Mesendoderm (in vitro differentiated cells): ENCODE results near the gene GPR26.
"Not testable (repeated sequence)": the region's sequence is repeated elsewhere in the genome, so short reads cannot be mapped to it uniquely, and the experiment has no call there.

ENCODE experiments used
- DNase-seq: peaks from one replicate; pipeline ENCODE4 v3.0.0; 2013
- H2AK5ac ChIP-seq: 2 replicates; pipeline ENCODE4 v1.6.1; 2013; ENCODE audit warnings: low read length, inconsistent platforms
- H2BK120ac ChIP-seq: 2 replicates; pipeline ENCODE4 v1.6.1; 2013; ENCODE audit warnings: low read depth, mild to moderate bottlenecking, low read length, moderate library complexity, mixed read lengths
- H2BK15ac ChIP-seq: replicated peaks from 2 replicates; pipeline ENCODE4 v1.6.1; 2013; ENCODE audit warnings: low read depth, mild to moderate bottlenecking, moderate library complexity
- H2BK5ac ChIP-seq: 2 replicates; pipeline ENCODE4 v1.6.1; 2013; ENCODE audit warnings: low read length, inconsistent platforms
- H3K18ac ChIP-seq: 2 replicates; pipeline ENCODE4 v1.6.1; 2013; ENCODE audit warnings: mild to moderate bottlenecking, low read length, mixed read lengths
- H3K23ac ChIP-seq: one replicate; pipeline ENCODE4 v1.6.1; 2013; ENCODE audit warnings: low read length
- H3K27ac ChIP-seq: 2 replicates; pipeline ENCODE4 v1.5.1; 2013; ENCODE audit warnings: low read depth, mild to moderate bottlenecking, inconsistent platforms, low read length, moderate library complexity
- H3K27me3 ChIP-seq: 2 replicates; pipeline ENCODE4 v1.6.1; 2013; ENCODE audit warnings: low read length, control low read depth, mild to moderate bottlenecking, inconsistent platforms; ENCODE audit not compliant: insufficient read depth, poor library complexity
- H3K36me3 ChIP-seq: 2 replicates; pipeline ENCODE4 v1.6.1; 2013; ENCODE audit warnings: low read length, inconsistent platforms; ENCODE audit not compliant: control insufficient read depth, insufficient read depth
- H3K4ac ChIP-seq: one replicate; pipeline ENCODE4 v1.6.1; 2013; ENCODE audit warnings: low read depth, mild to moderate bottlenecking, low read length, moderate library complexity
- H3K4me1 ChIP-seq: 2 replicates; pipeline ENCODE4 v1.6.1; 2013; ENCODE audit warnings: low read depth, low read length, inconsistent platforms; ENCODE audit not compliant: control insufficient read depth
- H3K4me2 ChIP-seq: 2 replicates; pipeline ENCODE4 v1.6.1; 2013; ENCODE audit warnings: low read length
- H3K4me3 ChIP-seq: 2 replicates; pipeline ENCODE4 v1.5.1; 2013; ENCODE audit warnings: mild to moderate bottlenecking, low read length
- H3K56ac ChIP-seq: one replicate; pipeline ENCODE4 v1.6.1; 2013; ENCODE audit warnings: low read length
- H3K79me1 ChIP-seq: 2 replicates; pipeline ENCODE4 v1.6.1; 2013; ENCODE audit warnings: low read length, inconsistent platforms
- H3K79me2 ChIP-seq: 2 replicates; pipeline ENCODE4 v1.6.1; 2013; ENCODE audit warnings: mild to moderate bottlenecking, low read length; ENCODE audit not compliant: control insufficient read depth, insufficient read depth
- H3K9ac ChIP-seq: 2 replicates; pipeline ENCODE4 v1.6.1; 2013; ENCODE audit warnings: low read length, inconsistent platforms
- H4K5ac ChIP-seq: one replicate; pipeline ENCODE4 v1.6.1; 2013; ENCODE audit warnings: low read length
- H4K8ac ChIP-seq: one replicate; pipeline ENCODE4 v1.6.1; 2013; ENCODE audit warnings: low read depth, mild to moderate bottlenecking, control low read depth, low read length, moderate library complexity
- WGBS: extraction: QIAGEN DNeasy Blood & Tissue Kit; methylation state at CpG from one replicate; pipeline ENCODE4 v1.1.7; 2013; ENCODE audit warnings: low lambda C conversion rate, missing lambda C conversion rate; ENCODE audit not compliant: insufficient coverage; ENCODE audit errors: extremely low coverage; 5-methylcytosine and 5-hydroxymethylcytosine counted together

Gene GPR26

GRCh38 chr10:123724747-123725146 is 58.6 kb downstream of the GPR26 start:
- Histone ChIP-seq H2BK15ac (no peak overlapping the region), H2BK120ac (no peak overlapping the region), H3K56ac (no peak overlapping the region), H2AK5ac (no peak overlapping the region), H3K79me2 (no peaks in the 10 kb centered on the region), H3K23ac (no peak overlapping the region), H3K4me3 (no peak overlapping the region), H3K36me3 (no peaks in the 10 kb centered on the region), H3K4ac (no peak overlapping the region), H4K5ac (no peak overlapping the region), H2BK5ac (no peak overlapping the region), H3K9ac (no peak overlapping the region), H4K8ac (no peak overlapping the region), H3K79me1 (no peaks in the 10 kb centered on the region), H3K4me1 (no peaks in the 10 kb centered on the region), H3K27ac (no peak overlapping the region), H3K18ac (no peak overlapping the region), H3K4me2 (no peak overlapping the region), H3K27me3 (no peaks in the 10 kb centered on the region)
- no CpG with 5 or more reads among the region's 12 CpGs for WGBS
- no peak for DNase-seq

GRCh38 chr10:123726381-123726780 is 60.2 kb downstream of the GPR26 start:
- Histone ChIP-seq H3K79me2 (no peaks in the 10 kb centered on the region), H3K27ac (no peak overlapping the region), H2BK120ac (no peak overlapping the region), H3K9ac (no peak overlapping the region), H4K5ac (no peak overlapping the region), H3K79me1 (no peaks in the 10 kb centered on the region), H3K4me2 (no peak overlapping the region), H3K18ac (no peak overlapping the region), H3K4me1 (no peaks in the 10 kb centered on the region), H2BK5ac (no peak overlapping the region), H2AK5ac (no peak overlapping the region), H3K36me3 (no peaks in the 10 kb centered on the region), H2BK15ac (no peak overlapping the region), H3K56ac (no peak overlapping the region), H3K23ac (no peak overlapping the region), H3K4ac (no peak overlapping the region), H3K4me3 (no peak overlapping the region), H3K27me3 (no peaks in the 10 kb centered on the region), H4K8ac (no peak overlapping the region)
- no peak for DNase-seq
- no CpG with 5 or more reads among the region's 3 CpGs for WGBS

- no peak overlapping the region for H3K4me2 ChIP-seq
- no peak overlapping the region for H3K56ac ChIP-seq
- no peak overlapping the region for H3K4me3 ChIP-seq
- no peaks in the 10 kb centered on the region for H3K79me1 ChIP-seq
- no peak overlapping the region for H2AK5ac ChIP-seq
- no peak overlapping the region for H3K27ac ChIP-seq
- no peak for DNase-seq
- no peak overlapping the region for H2BK5ac ChIP-seq
- H3K18ac ChIP-seq, result no peak overlapping the region
- no peak overlapping the region for H2BK120ac ChIP-seq
- no peak overlapping the region for H3K23ac ChIP-seq
- no peak overlapping the region for H2BK15ac ChIP-seq
- no CpG with 5 or more reads among the region's 2 CpGs for WGBS
- no peak overlapping the region for H3K4ac ChIP-seq
- H3K27me3 ChIP-seq, result no peaks in the 10 kb centered on the region
- H3K79me2 ChIP-seq, result no peaks in the 10 kb centered on the region
- H4K5ac ChIP-seq, result no peak overlapping the region
- no peaks in the 10 kb centered on the region for H3K36me3 ChIP-seq
- H3K9ac ChIP-seq, result no peak overlapping the region
- no peaks in the 10 kb centered on the region for H3K4me1 ChIP-seq
- no peak overlapping the region for H4K8ac ChIP-seq
Observed at GRCh38 chr10:123726836-123727235, 60.7 kb downstream of the GPR26 start.

- no peak overlapping the region for H3K4ac ChIP-seq
- H4K5ac ChIP-seq, result no peak overlapping the region
- no peaks in the 10 kb centered on the region for H3K27me3 ChIP-seq
- no peak overlapping the region for H2BK15ac ChIP-seq
- no peak overlapping the region for H3K27ac ChIP-seq
- WGBS, result no CpG with 5 or more reads among the region's 6 CpGs
- no peak overlapping the region for H3K9ac ChIP-seq
- no peak for DNase-seq
- H2BK120ac ChIP-seq, result no peak overlapping the region
- no peak overlapping the region for H2AK5ac ChIP-seq
- no peak overlapping the region for H4K8ac ChIP-seq
- H3K36me3 ChIP-seq, result no peaks in the 10 kb centered on the region
- no peak overlapping the region for H3K4me2 ChIP-seq
- H3K4me3 ChIP-seq, result no peak overlapping the region
- H3K79me2 ChIP-seq, result no peaks in the 10 kb centered on the region
- no peak overlapping the region for H3K56ac ChIP-seq
- no peaks in the 10 kb centered on the region for H3K4me1 ChIP-seq
- H3K18ac ChIP-seq, result no peak overlapping the region
- no peaks in the 10 kb centered on the region for H3K79me1 ChIP-seq
- no peak overlapping the region for H2BK5ac ChIP-seq
- H3K23ac ChIP-seq, result no peak overlapping the region
Observed at GRCh38 chr10:123729523-123729922, 63.4 kb downstream of the GPR26 start.

GRCh38 chr10:123736917-123737316 is 70.8 kb downstream of the GPR26 start:
- H4K8ac ChIP-seq, H3K27me3 ChIP-seq, H3K23ac ChIP-seq, H3K4ac ChIP-seq, H3K36me3 ChIP-seq, H2BK5ac ChIP-seq, H3K56ac ChIP-seq, H3K4me1 ChIP-seq, H3K79me1 ChIP-seq, H3K79me2 ChIP-seq, H3K9ac ChIP-seq, H3K18ac ChIP-seq, DNase-seq, H3K4me2 ChIP-seq, H3K4me3 ChIP-seq, H2AK5ac ChIP-seq, H2BK120ac ChIP-seq, H2BK15ac ChIP-seq, H3K27ac ChIP-seq, H4K5ac ChIP-seq: not testable (repeated sequence)
- WGBS, result no CpG with 5 or more reads among the region's 4 CpGs

GRCh38 chr10:123741146-123741545 is 75.0 kb downstream of the GPR26 start:
- Histone ChIP-seq H3K27me3 (no peaks in the 10 kb centered on the region), H3K56ac (no peak overlapping the region), H2BK15ac (no peak overlapping the region), H4K5ac (no peak overlapping the region), H3K27ac (no peak overlapping the region), H3K4me2 (no peak overlapping the region), H3K4me3 (no peak overlapping the region), H3K79me2 (no peaks in the 10 kb centered on the region), H3K18ac (no peak overlapping the region), H3K79me1 (no peaks in the 10 kb centered on the region), H2BK120ac (no peak overlapping the region), H3K4me1 (no peaks in the 10 kb centered on the region), H3K4ac (no peak overlapping the region), H2AK5ac (no peak overlapping the region), H3K36me3 (no peaks in the 10 kb centered on the region), H3K23ac (no peak overlapping the region), H2BK5ac (no peak overlapping the region), H4K8ac (no peak overlapping the region), H3K9ac (no peak overlapping the region)
- WGBS, result no CpG with 5 or more reads among the region's 7 CpGs
- DNase-seq, result no peak
